ENCODE results near the gene NOS1.

The NOS1 gene

GRCh38 chr12:117162167-117162539, 199.3 kb downstream of the NOS1 start:
- no peak overlapping the region for H3K4me3 ChIP-seq (ENCODE audit: low read depth, low read length)

GRCh38 chr12:117161460-117162166, 199.8 kb downstream of the NOS1 start:
- TF ChIP-seq CTCF (IDR thresholded peaks at IDR 0.05; ENCODE audit: low read depth, low read length) = no peak
- in situ Hi-C loops (cut with HindIII; ENCODE audit: low sequenced_read_pairs) = no loop called here
- H3K4me3 ChIP-seq (ENCODE audit: low read depth, low read length) = no peak overlapping the region
- no peak for DNase-seq (ENCODE audit: low read depth, low spot score)

More at GRCh38 chr12:117162167-117162539, 199.3 kb downstream of the NOS1 start:
- no peak for TF ChIP-seq CTCF (IDR thresholded peaks at IDR 0.05; ENCODE audit: low read depth, low read length)
- no peak for DNase-seq (ENCODE audit: low read depth, low spot score)
- in situ Hi-C loops (cut with HindIII; ENCODE audit: low sequenced_read_pairs) = no loop called here

- no peak for TF ChIP-seq CTCF (IDR thresholded peaks at IDR 0.05; ENCODE audit: low read depth, low read length)
- no peak overlapping the region for H3K4me3 ChIP-seq (ENCODE audit: low read depth, low read length)
- no peak for DNase-seq (ENCODE audit: low read depth, low spot score)
- in situ Hi-C loops (cut with HindIII; ENCODE audit: low sequenced_read_pairs) = no loop called here
Observed at GRCh38 chr12:117159674-117160073, 201.8 kb downstream of the NOS1 start.

DNA sequence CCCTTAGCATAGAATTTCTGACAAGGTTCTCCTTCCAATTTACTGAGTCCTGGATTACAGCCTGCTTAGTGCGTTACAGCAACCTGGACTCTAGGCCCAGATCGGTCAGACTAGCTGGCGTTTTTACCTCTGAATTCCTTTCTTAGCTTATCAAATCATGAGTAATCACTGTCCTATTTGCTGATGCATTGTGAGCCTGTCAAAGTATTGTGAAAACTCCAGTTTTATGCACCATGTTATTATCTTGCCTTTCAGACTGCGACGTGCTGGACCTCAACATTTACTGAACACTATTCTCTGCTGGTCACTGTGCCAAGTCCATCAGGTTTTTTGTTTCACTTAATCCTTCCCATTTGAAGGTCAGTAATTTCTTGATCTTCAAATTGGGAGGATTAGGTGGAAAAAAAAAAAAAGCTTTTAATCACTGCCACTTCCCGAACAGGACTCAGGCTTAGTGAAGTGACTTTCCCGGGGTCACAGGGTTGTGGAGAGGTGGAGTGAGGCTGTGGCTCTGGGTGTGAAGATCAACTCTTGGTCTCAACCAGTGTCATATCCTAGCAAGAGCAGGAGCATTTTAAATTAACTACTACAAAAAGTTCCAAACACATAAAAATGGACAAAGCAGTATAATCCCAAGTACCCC, 202.4 kb downstream of the NOS1 start:
- H3K4me3 ChIP-seq (ENCODE audit: low read depth, low read length) = no peak overlapping the region
- in situ Hi-C loops (cut with HindIII; ENCODE audit: low sequenced_read_pairs) = no loop called here
- DNase-seq (ENCODE audit: low read depth, low spot score) = no peak
- TF ChIP-seq CTCF (IDR thresholded peaks at IDR 0.05; ENCODE audit: low read depth, low read length) = no peak
